G401 (cell line): ENCODE data around the gene VAMP5. TPM values are rescaled to one million over a fixed set of nuclear protein-coding genes. Genes with fewer than 3 reads are reported as not detected.
"Not testable (repeated sequence)": the region's sequence is repeated elsewhere in the genome, so short reads cannot be mapped to it uniquely, and the experiment has no call there.

Source experiments
- DNase-seq: peaks from one replicate; pipeline ENCODE4 v3.0.0-alpha.2; 2015; ENCODE audit warnings: low spot score
- in situ Hi-C: cut with HindIII; loops from 2 replicates; pipeline ENCODE4 v1.10.0; 2016; ENCODE audit warnings: low sequenced_read_pairs, mixed read lengths
- total RNA-seq: library from RNA; depleted of rRNA; stranded (reverse); fragments of >200 nt; shearing (Covaris generic); gene quantifications from 2 replicates; pipeline ENCODE4 v1.2.3, GENCODE V29; 2014

Gene VAMP5
- total RNA-seq, 1 experiment from 2014 or later, result 0.85 TPM

DNA sequence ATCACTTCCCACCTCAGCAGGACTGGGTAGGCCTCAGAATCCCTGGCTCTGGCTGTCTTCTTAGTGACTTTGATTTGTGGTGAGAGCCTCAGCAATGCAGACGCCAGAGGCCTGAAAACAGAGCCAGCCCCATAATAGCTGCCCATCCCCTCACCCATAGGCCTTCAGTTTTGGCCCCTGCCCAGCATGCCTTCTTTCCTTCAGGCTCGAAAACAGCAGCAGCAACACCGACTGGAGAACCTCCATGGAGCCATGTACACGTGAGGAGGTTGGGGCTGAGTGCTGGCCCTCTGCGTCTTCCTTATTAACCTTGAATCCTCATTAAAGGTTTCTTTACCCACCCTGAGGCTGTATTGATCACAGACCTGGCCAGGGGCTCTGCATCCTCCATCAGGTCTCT, 13.0 kb downstream of the VAMP5 start:
- in situ Hi-C loops, result no loop called here
- no peak for DNase-seq

DNA sequence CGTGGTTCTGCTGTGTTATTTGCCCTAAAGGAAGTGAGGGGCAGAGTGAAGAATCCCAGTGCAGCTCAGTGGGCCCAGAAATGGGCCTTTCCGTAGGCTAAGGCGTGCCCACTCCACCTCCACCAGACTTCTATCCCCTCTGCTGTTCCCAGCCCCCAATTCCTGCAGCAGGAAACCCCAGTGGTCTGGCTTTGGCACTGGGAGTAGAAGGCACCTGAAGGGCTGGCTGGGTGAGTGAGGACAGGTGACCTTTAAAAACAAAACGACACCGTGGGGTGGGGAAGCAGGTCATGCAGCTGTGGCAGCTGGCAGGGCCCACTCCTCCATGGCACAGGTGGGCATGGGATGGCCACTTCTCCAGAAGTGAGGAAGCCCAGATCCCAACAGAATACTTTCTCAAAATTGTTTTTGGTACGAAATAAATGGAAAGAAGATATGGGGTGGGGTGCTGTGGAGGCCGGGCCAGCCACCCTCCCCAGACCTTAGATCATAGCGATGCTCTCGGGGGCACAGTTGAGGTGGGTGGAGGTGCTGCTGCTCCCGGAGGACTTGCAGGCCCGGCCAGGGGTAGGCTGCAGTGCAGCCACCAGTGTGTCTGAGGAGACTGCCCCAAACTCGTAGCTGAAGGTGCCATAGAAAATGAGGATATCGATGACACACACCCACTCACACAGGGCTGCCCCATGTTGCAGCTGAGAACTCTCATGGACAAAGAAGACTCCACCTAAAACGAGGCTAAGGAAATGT, 14.5 kb downstream of the VAMP5 start:
- in situ Hi-C loops, result no loop called here
- no peak for DNase-seq

GRCh38 chr2:85599468-85600234, 15.4 kb downstream of the VAMP5 start:
- no peak for DNase-seq
- in situ Hi-C loops, result no loop called here

DNA sequence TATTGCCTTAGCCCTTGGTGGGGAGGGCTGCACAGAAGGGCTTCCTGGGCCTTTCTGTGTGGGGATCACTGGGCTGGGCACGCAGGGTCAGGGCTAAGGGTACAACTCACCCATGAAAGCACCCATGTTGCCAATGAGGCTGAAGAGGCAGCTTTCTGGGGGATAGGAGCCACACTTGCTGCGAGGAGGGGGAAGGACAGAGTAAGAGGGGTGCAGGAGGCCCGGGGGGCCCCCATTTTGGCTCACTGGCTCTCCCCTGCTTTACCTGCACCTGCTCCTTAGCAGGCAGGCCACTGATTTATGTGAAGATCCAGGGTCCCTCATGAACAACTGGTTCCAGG, 16.0 kb downstream of the VAMP5 start:
- no peak for DNase-seq
- in situ Hi-C loops, result no loop called here

- in situ Hi-C loops, result no loop called here
- DNase-seq, result no peak
Measured at GRCh38 chr2:85600951-85601770, 16.9 kb downstream of the VAMP5 start.

GRCh38 chr2:85601771-85602475, 17.7 kb downstream of the VAMP5 start:
- DNase-seq, result peak; percentile 40
- in situ Hi-C loops, result no loop called here

DNA sequence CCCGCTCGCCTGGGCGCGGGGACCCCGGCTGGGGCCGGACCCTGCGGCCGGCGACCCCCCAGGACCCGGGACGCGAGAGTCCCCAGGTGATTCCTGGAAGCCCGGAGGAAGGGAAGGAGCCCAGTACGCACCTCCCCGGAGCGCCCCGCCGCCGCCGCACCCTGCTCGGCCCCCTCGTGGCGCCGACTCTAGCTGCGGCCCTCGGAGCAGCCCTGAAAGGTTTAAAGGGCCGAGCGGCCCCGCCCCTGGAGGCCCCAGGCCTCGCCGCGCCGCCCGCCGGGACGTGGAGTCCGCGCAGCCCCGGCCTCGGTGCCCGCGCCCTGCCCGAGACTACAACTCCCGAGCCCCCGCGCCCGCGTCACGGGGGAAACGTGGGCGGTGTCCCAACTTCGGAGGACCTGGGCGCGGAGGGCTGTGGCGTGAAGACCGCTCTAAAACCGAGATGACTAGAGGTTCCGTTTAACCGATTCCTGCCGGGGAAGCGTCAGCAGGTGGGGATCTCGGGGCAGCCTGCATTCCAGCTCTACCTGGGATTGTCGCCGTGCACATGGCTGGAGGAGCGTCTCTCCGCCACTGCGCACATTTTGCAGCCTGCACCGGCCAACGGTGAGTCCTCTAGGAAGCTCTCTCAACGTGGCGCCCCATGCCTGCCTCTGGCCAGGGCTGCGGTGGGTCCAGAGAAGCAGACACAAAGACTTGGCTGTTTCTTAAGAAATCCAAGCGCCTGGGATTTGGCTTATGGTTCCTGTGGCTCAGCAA, 18.4 kb downstream of the VAMP5 start, which contains the start of gene TMEM150A:
TMEM150A (minus strand) TSS at position 223 of the 759 bp plus-strand sequence. CDS start 750 bp downstream, outside the sequence.
- in situ Hi-C loops, result no loop called here
- peak; percentile 92 for DNase-seq

GRCh38 chr2:85604133-85604444, 19.9 kb downstream of the VAMP5 start:
- in situ Hi-C loops, DNase-seq: not testable (repeated sequence)

DNA sequence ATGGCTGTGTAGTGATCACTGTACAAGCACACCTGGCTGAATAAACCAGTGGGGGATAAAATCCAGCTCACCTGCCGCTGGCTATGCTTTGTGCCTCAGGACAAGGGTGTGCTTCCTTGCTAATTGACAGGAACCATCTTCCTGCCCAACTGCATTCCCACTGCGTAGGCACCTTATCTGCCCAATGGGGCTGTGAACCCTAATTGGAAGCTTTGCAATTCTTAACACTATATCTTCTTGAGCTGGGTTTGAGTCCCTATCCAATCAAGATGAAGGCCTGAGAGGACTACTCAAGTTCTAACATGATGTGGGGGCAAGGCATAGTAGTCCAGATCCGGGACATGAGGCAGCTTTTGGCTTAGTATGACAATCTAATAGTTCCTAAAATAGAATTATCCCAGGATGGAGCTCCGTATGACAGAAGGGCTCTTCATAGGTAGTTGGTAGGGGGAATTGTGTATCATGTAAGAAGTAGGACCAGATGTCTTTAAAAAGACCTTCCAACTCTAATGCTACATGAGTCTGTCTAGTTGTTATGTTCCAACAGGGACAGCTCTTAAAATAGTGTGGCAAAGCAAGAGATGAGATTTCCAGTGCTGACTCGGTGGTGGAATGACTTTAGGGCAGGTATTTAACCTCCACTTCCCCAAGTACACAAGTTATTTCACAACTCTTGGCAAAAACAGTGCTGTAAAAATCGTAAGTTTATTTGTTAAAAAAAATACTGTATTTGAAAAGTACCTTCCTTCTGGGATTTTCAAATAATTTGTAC, 20.5 kb downstream of the VAMP5 start:
- no peak for DNase-seq
- in situ Hi-C loops, result no loop called here

DNA sequence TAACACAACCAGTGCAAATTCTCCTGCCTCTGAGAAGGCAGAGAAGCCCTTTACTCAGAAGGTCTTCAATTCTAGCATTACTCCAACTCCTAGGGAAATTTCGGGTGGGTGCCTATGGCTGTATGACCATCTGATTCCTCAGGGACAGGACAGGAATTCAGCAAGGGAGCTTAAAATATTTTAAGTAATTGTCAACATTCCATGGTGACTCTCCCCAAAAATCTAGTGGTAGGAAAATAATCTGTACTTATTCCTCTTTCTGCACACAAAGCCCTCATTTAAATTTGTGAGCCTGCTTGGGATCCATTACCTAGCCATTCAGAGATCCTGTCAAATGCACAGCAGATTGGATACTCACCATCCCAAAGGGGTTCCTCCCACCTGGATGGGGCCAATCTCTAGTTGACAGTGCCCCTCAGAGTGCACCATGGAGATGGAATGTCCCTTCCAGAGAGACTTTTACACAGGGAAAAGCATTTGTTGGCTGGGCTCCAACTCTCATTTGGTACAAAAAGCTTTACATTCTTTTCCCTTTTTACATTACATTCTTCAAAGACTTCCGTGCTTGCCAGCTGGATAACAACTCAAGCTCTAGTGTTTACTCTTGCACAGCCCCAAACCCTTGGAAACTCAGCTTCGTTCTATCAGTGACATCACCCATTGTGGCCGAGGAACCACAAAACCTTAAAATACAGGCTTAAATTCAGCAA, 21.3 kb downstream of the VAMP5 start:
- no peak for DNase-seq
- in situ Hi-C loops, result no loop called here

- DNase-seq, result no peak
- in situ Hi-C loops, result no loop called here
Measured at GRCh38 chr2:85606116-85606455, 21.9 kb downstream of the VAMP5 start.

GRCh38 chr2:85607268-85608215, 23.3 kb downstream of the VAMP5 start:
- no peak for DNase-seq
- in situ Hi-C loops, result no loop called here

DNA sequence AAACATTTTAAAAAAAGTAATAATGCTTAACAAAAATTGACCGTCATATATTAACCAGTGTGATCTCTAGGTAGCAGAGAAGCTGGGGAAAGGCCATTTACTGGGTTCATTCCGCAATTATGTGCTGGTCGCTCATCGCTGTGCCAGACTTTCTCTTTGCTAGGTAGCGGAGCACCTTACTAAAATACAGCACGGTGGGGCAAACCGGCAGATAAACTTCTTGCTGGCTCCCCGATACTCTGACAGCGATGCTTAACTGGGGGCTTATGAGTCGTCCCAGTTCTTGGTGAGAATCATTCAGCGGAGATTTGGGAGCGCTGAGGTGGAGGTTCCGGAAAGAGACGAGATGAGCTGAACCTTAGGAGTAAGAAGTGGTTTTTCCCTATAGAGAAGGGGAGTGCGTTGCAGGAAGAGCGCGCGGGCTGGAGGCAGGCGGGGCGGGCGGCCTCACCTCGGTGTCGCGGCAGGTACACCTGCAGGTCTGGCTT, 27.0 kb downstream of the VAMP5 start:
- DNase-seq, result no peak
- in situ Hi-C loops, result no loop called here

GRCh38 chr2:85611705-85612587, 27.7 kb downstream of the VAMP5 start, which contains the start of gene C2orf68:
C2orf68 (minus strand) TSS chr2:85612066; CDS start chr2:85611984, 82 bp downstream.
- DNase-seq, result peak; percentile 90
- in situ Hi-C loops, result no loop called here
